Activated T-helper 2 cell treated with anti-CD3 and anti-CD28 coated beads, Interferon-gamma antibody, Interleukin-2, Interleukin-4, amounts not matched to agents 10 μg/mL and 5 μg/mL and 100 μg/mL, durations not matched to agents 14 hours and 24 hours and 36 hours (primary cell): ENCODE data around the gene UNC45B. TPM values are rescaled to one million over a fixed set of nuclear protein-coding genes. Genes with fewer than 3 reads are reported as not detected.
"Not testable (repeated sequence)": the region's sequence is repeated elsewhere in the genome, so short reads cannot be mapped to it uniquely, and the experiment has no call there.

Source experiments
- DNase-seq: peaks from one replicate; pipeline ENCODE4 v3.0.0; 2021; ENCODE audit warnings: low spot score
- H3K27ac Mint-ChIP-seq: one replicate; pipeline ENCODE4 v1.8.0; 2021; ENCODE audit warnings: mixed read lengths
- H3K27me3 Mint-ChIP-seq: one replicate; pipeline ENCODE4 v1.8.0; 2021; ENCODE audit warnings: low read depth, mixed read lengths
- H3K36me3 Mint-ChIP-seq: one replicate; pipeline ENCODE4 v1.8.0; 2021; ENCODE audit warnings: low read depth, mixed read lengths
- H3K4me1 Mint-ChIP-seq: one replicate; pipeline ENCODE4 v1.8.0; 2021; ENCODE audit warnings: low read depth, mixed read lengths
- H3K4me3 Mint-ChIP-seq: one replicate; pipeline ENCODE4 v1.8.0; 2021; ENCODE audit warnings: low read depth, mild to moderate bottlenecking, moderate library complexity, mixed read lengths
- H3K9me3 Mint-ChIP-seq: one replicate; pipeline ENCODE4 v1.8.0; 2021; ENCODE audit warnings: mixed read lengths
- intact Hi-C: fragments of 100-400 bp; cut with micrococcal nuclease; formaldehyde crosslinking; loops from one replicate; pipeline ENCODE4 v1.15.1; 2023
- total RNA-seq: library from RNA; stranded (reverse); gene quantifications from 2 replicates; pipeline ENCODE4 v1.2.3, GENCODE V29; 2022

The UNC45B gene
- total RNA-seq, 1 donor from 2014 or later = not detected

- Mint-ChIP-seq H3K4me1 (peaks cover 69% of the 10 kb centered on the region), H3K27ac (peak overlapping the region; percentile 95), H3K9me3 (peaks cover 19% of the 10 kb centered on the region), H3K4me3 (peak overlapping the region; percentile 67), H3K27me3 (no peaks in the 10 kb centered on the region), H3K36me3 (peaks cover 19% of the 10 kb centered on the region)
- no peak for DNase-seq
- intact Hi-C loops = loop anchor here (5.0 to 10.0 kb wide), 5 partner anchors 41 to 271 kb away; partner anchors contain the start of genes NLE1 and SLFN13
These were observed 65.9 kb downstream of the UNC45B start for GRCh38 chr17:35213412-35213940.

- H3K9me3 Mint-ChIP-seq = peaks cover 19% of the 10 kb centered on the region
- peak; percentile 53 for DNase-seq
- H3K4me3 Mint-ChIP-seq = peak overlapping the region; percentile 67
- peak overlapping the region; percentile 95 for H3K27ac Mint-ChIP-seq
- intact Hi-C loops = loop anchor here (1.0 to 10.0 kb wide), 9 partner anchors 26 to 325 kb away; partner anchors contain the start of genes NLE1 and SLFN13
- H3K4me1 Mint-ChIP-seq = peaks cover 76% of the 10 kb centered on the region
- H3K27me3 Mint-ChIP-seq = no peaks in the 10 kb centered on the region
- H3K36me3 Mint-ChIP-seq = peaks cover 16% of the 10 kb centered on the region
These were observed 66.6 kb downstream of the UNC45B start for GRCh38 chr17:35214192-35214591.

- peak; percentile 41 for DNase-seq
- peak overlapping the region; percentile 95 for H3K27ac Mint-ChIP-seq
- peaks cover 19% of the 10 kb centered on the region for H3K9me3 Mint-ChIP-seq
- no peaks in the 10 kb centered on the region for H3K27me3 Mint-ChIP-seq
- intact Hi-C loops = loop anchor here (1.0 to 10.0 kb wide), 9 partner anchors 26 to 324 kb away; partner anchors contain the start of genes NLE1 and SLFN13
- H3K4me1 Mint-ChIP-seq = peaks cover 79% of the 10 kb centered on the region
- peak overlapping the region; percentile 67 for H3K4me3 Mint-ChIP-seq
- peaks cover 13% of the 10 kb centered on the region for H3K36me3 Mint-ChIP-seq
These were observed 67.1 kb downstream of the UNC45B start for GRCh38 chr17:35214631-35215273.

GRCh38 chr17:35217107-35217506 is 69.5 kb downstream of the UNC45B start:
- H3K4me1 Mint-ChIP-seq = peaks cover 69% of the 10 kb centered on the region
- intact Hi-C loops = loop anchor here (10.0 kb wide), 2 partner anchors 132 to 268 kb away; no protein-coding TSS in a partner anchor
- H3K36me3 Mint-ChIP-seq = peaks cover 21% of the 10 kb centered on the region
- H3K4me3 Mint-ChIP-seq = no peak overlapping the region
- H3K9me3 Mint-ChIP-seq = peaks cover 22% of the 10 kb centered on the region
- no peak overlapping the region for H3K27ac Mint-ChIP-seq
- DNase-seq = no peak
- no peaks in the 10 kb centered on the region for H3K27me3 Mint-ChIP-seq

DNA sequence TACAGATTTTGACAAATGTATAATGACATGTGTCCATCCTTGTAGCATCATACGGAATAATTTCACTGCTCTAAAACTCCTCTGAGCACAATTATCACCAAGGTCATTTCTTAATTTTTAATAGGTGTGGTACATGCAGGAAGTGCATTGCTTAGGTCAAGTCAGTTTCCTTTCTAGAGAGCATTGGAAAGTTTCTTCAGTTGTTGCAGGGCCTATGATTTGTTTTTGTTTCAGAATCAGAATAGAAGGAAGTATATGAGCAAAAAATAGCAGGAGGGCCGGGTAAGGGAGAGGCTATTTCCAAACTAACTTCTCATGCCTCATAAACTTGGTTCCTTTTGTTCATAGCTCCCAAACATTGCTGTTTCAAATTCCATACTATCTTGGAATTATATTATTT is 71.3 kb downstream of the UNC45B start:
- Mint-ChIP-seq H3K27me3 (no peaks in the 10 kb centered on the region), H3K9me3 (peaks cover 27% of the 10 kb centered on the region), H3K4me1 (peaks cover 51% of the 10 kb centered on the region), H3K36me3 (peaks cover 19% of the 10 kb centered on the region), H3K27ac (peak overlapping the region; percentile 85), H3K4me3 (peak overlapping the region; percentile 51)
- intact Hi-C loops = loop anchor here (10.0 kb wide), 2 partner anchors 134 to 266 kb away; no protein-coding TSS in a partner anchor
- DNase-seq = no peak

DNA sequence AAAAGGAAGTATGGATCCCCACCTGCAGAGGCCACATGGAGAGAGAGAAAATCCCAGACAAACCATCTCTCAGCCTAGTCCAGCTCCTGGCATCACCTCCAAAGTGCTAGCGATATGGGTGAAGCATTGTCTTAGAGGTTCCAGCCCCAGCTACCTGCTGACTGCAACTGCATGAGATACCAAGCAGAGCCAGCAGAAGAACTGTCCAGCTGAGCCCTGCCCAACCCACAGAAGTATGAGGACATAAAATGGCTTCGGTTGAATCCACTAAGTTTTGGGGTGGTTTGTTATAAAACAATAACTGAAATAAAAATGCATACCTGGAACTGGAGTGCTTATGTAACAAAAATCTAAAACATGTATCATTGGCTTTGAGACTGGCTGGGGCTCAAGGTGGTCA is 74.8 kb downstream of the UNC45B start:
- Mint-ChIP-seq H3K36me3 (peaks cover 27% of the 10 kb centered on the region), H3K4me3 (no peak overlapping the region), H3K27ac (no peak overlapping the region), H3K4me1 (peaks cover 25% of the 10 kb centered on the region), H3K27me3 (no peaks in the 10 kb centered on the region), H3K9me3 (peaks cover 32% of the 10 kb centered on the region)
- intact Hi-C loops = no loop called here
- no peak for DNase-seq

DNA sequence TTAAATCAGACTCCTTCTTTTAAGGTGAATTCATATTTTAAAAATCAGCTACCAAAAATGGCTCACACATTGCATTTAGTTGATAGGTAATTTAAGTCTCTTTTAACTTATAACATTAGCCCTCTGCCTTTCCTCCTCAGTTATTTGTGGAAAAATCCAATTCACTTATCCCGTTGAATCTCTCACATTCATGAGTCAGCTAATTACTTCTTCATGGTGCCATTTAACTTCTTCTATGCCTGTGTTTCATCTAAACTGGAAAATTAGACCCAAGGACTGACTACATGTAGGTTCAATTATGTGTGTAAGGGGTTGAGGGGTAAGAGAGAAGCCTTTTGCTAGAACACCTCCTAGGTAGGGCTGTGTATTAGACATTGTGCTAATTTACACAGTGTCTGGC is 76.8 kb downstream of the UNC45B start:
- intact Hi-C loops = no loop called here
- H3K4me3 Mint-ChIP-seq = no peak overlapping the region

GRCh38 chr17:35227546-35227945 is 79.9 kb downstream of the UNC45B start:
- Mint-ChIP-seq H3K4me3 (no peak overlapping the region), H3K27ac (no peak overlapping the region), H3K36me3 (peaks cover 26% of the 10 kb centered on the region), H3K9me3 (peaks cover 29% of the 10 kb centered on the region), H3K27me3 (no peaks in the 10 kb centered on the region), H3K4me1 (peaks cover 18% of the 10 kb centered on the region)
- intact Hi-C loops = no loop called here
- DNase-seq = no peak

More for the DNA sequence above, 76.8 kb downstream of the UNC45B start:
- Mint-ChIP-seq H3K4me1 (peaks cover 15% of the 10 kb centered on the region), H3K9me3 (peaks cover 35% of the 10 kb centered on the region), H3K27ac (no peak overlapping the region), H3K27me3 (no peaks in the 10 kb centered on the region), H3K36me3 (peaks cover 31% of the 10 kb centered on the region)
- no peak for DNase-seq

DNA sequence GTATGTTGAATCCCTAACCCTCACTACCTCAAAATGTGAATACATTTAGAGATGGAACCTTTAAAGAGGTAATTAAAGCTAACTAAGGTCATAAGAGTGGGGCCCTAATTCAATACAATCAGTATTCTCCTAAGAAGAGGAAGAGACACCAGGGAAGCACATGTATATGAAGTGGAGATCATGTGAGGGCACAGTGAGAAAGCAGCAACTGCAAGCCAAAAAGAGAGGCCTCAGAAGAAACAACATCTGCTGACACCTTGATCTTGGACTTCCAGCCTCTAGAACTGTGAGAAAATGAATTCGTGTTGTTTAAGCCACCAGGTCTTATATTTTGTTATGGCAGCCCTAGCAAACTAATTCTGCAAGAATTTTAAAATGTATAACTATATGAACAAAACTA is 82.0 kb downstream of the UNC45B start:
- Mint-ChIP-seq H3K4me1 (peaks cover 17% of the 10 kb centered on the region), H3K27ac (no peak overlapping the region), H3K36me3 (peaks cover 15% of the 10 kb centered on the region), H3K4me3 (no peak overlapping the region), H3K9me3 (peaks cover 12% of the 10 kb centered on the region), H3K27me3 (no peaks in the 10 kb centered on the region)
- no peak for DNase-seq
- intact Hi-C loops = no loop called here

DNA sequence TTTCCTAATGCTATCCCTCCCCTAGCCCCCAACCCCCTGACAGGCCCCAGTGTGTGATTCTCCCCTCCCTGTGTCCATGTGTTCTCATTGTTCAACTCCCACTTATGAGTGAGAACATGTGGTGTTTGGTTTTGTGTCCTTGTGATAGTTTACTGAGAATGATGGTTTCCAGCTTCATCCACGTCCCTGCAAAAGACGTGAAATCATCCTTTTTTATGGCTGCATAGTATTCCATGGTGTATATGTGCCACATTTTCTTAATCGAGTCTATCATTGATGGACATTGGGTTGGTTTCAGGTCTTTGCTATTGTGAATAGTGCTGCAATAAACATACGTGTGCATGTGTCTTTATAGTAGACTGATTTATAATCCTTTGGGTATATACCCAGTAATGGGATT is 86.7 kb downstream of the UNC45B start:
- Mint-ChIP-seq H3K36me3 (peaks cover 22% of the 10 kb centered on the region), H3K4me1 (peaks cover 46% of the 10 kb centered on the region), H3K9me3 (peaks cover 13% of the 10 kb centered on the region)
- H3K27ac Mint-ChIP-seq, H3K27me3 Mint-ChIP-seq, DNase-seq, H3K4me3 Mint-ChIP-seq, intact Hi-C loops: not testable (repeated sequence)

GRCh38 chr17:35235289-35235688 is 87.7 kb downstream of the UNC45B start:
- Mint-ChIP-seq H3K27me3 (no peaks in the 10 kb centered on the region), H3K4me1 (peaks cover 48% of the 10 kb centered on the region), H3K9me3 (peaks cover 4% of the 10 kb centered on the region), H3K4me3 (no peak overlapping the region), H3K27ac (no peak overlapping the region), H3K36me3 (peaks cover 21% of the 10 kb centered on the region)
- DNase-seq = no peak
- intact Hi-C loops = no loop called here

DNA sequence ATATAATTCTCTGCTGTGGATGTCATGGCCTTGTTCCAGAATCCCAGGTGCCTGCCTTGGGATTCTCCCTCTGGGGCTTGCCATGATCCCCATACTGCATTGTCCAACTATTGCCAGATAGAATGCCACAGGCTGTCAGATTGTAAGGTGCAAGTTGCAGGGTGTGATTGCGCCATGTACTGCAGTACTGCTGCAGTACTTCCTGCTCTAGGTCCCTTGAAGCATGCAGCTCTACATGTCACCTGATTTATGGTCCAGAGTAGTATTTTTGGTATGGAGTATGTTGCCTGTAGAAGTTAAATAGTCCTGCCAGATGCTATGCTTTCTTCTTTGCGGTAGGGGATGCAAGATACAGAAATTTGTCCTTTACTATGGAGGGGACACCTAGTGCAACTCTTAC is 88.3 kb downstream of the UNC45B start:
- intact Hi-C loops = no loop called here
- Mint-ChIP-seq H3K4me3 (no peak overlapping the region), H3K4me1 (peaks cover 49% of the 10 kb centered on the region), H3K27ac (no peak overlapping the region), H3K9me3 (peaks cover 4% of the 10 kb centered on the region), H3K27me3 (no peaks in the 10 kb centered on the region), H3K36me3 (peaks cover 21% of the 10 kb centered on the region)
- DNase-seq = no peak

GRCh38 chr17:35236821-35237220 is 89.2 kb downstream of the UNC45B start:
- peaks cover 4% of the 10 kb centered on the region for H3K9me3 Mint-ChIP-seq
- intact Hi-C loops = no loop called here
- no peak overlapping the region for H3K4me3 Mint-ChIP-seq
- H3K36me3 Mint-ChIP-seq = peaks cover 24% of the 10 kb centered on the region
- H3K4me1 Mint-ChIP-seq = peaks cover 55% of the 10 kb centered on the region
- H3K27ac Mint-ChIP-seq = no peak overlapping the region
- no peaks in the 10 kb centered on the region for H3K27me3 Mint-ChIP-seq
- no peak for DNase-seq
